Measurements from ENCODE around the gene ESYT2.

The ESYT2 gene

GRCh38 chr7:158867214-158867984, 38.1 kb upstream of the ESYT2 start:
- Histone ChIP-seq H3K36me3 (ENCODE audit: low read depth) (peaks cover 19% of the 10 kb centered on the region), H3K27ac (ENCODE audit: poor library complexity, severe bottlenecking) (no peak overlapping the region), H3K4me3 (ENCODE audit: severe bottlenecking) (no peak overlapping the region), H3K27me3 (ENCODE audit: insufficient read depth, poor library complexity, severe bottlenecking) (no peaks in the 10 kb centered on the region), H3K4me1 (ENCODE audit: insufficient read depth, poor library complexity, severe bottlenecking) (peaks cover 12% of the 10 kb centered on the region), H3K9me3 (ENCODE audit: severe bottlenecking) (no peaks in the 10 kb centered on the region)
- ATAC-seq (ENCODE audit: low read depth) (no peak), DNase-seq (ENCODE audit: low spot score) (no peak)
- TF ChIP-seq CTCF (IDR thresholded peaks at IDR 0.05; ENCODE audit: poor library complexity, severe bottlenecking) = no peak

GRCh38 chr7:158865977-158866376, 36.7 kb upstream of the ESYT2 start:
- DNase-seq (ENCODE audit: low spot score) (no peak), ATAC-seq (ENCODE audit: low read depth) (no peak)
- Histone ChIP-seq H3K27me3 (ENCODE audit: insufficient read depth, poor library complexity, severe bottlenecking) (no peaks in the 10 kb centered on the region), H3K27ac (ENCODE audit: poor library complexity, severe bottlenecking) (peak overlapping the region; percentile 74), H3K4me1 (ENCODE audit: insufficient read depth, poor library complexity, severe bottlenecking) (peaks cover 12% of the 10 kb centered on the region), H3K4me3 (ENCODE audit: severe bottlenecking) (no peak overlapping the region), H3K36me3 (ENCODE audit: low read depth) (peaks cover 11% of the 10 kb centered on the region), H3K9me3 (ENCODE audit: severe bottlenecking) (no peaks in the 10 kb centered on the region)
- TF ChIP-seq CTCF (IDR thresholded peaks at IDR 0.05; ENCODE audit: poor library complexity, severe bottlenecking) = no peak

- H3K36me3 ChIP-seq (ENCODE audit: low read depth) = peaks cover 7% of the 10 kb centered on the region
- H3K4me3 ChIP-seq (ENCODE audit: severe bottlenecking) = no peak overlapping the region
- no peak for DNase-seq (ENCODE audit: low spot score)
- no peaks in the 10 kb centered on the region for H3K27me3 ChIP-seq (ENCODE audit: insufficient read depth, poor library complexity, severe bottlenecking)
- H3K27ac ChIP-seq (ENCODE audit: poor library complexity, severe bottlenecking) = peak overlapping the region; percentile 74
- ATAC-seq (ENCODE audit: low read depth) = no peak
- TF ChIP-seq CTCF (IDR thresholded peaks at IDR 0.05; ENCODE audit: poor library complexity, severe bottlenecking) = no peak
- H3K4me1 ChIP-seq (ENCODE audit: insufficient read depth, poor library complexity, severe bottlenecking) = peaks cover 12% of the 10 kb centered on the region
- H3K9me3 ChIP-seq (ENCODE audit: severe bottlenecking) = no peaks in the 10 kb centered on the region
Measured at GRCh38 chr7:158865462-158865922, 36.2 kb upstream of the ESYT2 start.

GRCh38 chr7:158864833-158865232, 35.5 kb upstream of the ESYT2 start:
- no peaks in the 10 kb centered on the region for H3K27me3 ChIP-seq (ENCODE audit: insufficient read depth, poor library complexity, severe bottlenecking)
- no peak for TF ChIP-seq CTCF (IDR thresholded peaks at IDR 0.05; ENCODE audit: poor library complexity, severe bottlenecking)
- H3K36me3 ChIP-seq (ENCODE audit: low read depth) = peaks cover 4% of the 10 kb centered on the region; the same call in 1 of the 2 replicates
- H3K27ac ChIP-seq (ENCODE audit: poor library complexity, severe bottlenecking) = peak overlapping the region; percentile 74
- no peaks in the 10 kb centered on the region for H3K9me3 ChIP-seq (ENCODE audit: severe bottlenecking)
- ATAC-seq (ENCODE audit: low read depth) (no peak), DNase-seq (ENCODE audit: low spot score) (no peak)
- H3K4me3 ChIP-seq (ENCODE audit: severe bottlenecking) = no peak overlapping the region
- peaks cover 12% of the 10 kb centered on the region for H3K4me1 ChIP-seq (ENCODE audit: insufficient read depth, poor library complexity, severe bottlenecking)

- Histone ChIP-seq H3K36me3 (ENCODE audit: low read depth) (0 out of 2 replicates have a peak, but pooled peaks cover under 1% of the 10 kb centered on the region), H3K9me3 (ENCODE audit: severe bottlenecking) (no peaks in the 10 kb centered on the region), H3K4me1 (ENCODE audit: insufficient read depth, poor library complexity, severe bottlenecking) (peaks cover 12% of the 10 kb centered on the region), H3K4me3 (ENCODE audit: severe bottlenecking) (no peak overlapping the region), H3K27me3 (ENCODE audit: insufficient read depth, poor library complexity, severe bottlenecking) (no peaks in the 10 kb centered on the region), H3K27ac (ENCODE audit: poor library complexity, severe bottlenecking) (peak overlapping the region; percentile 74)
- ATAC-seq (ENCODE audit: low read depth) (no peak), DNase-seq (ENCODE audit: low spot score) (no peak)
- TF ChIP-seq CTCF (IDR thresholded peaks at IDR 0.05; ENCODE audit: poor library complexity, severe bottlenecking) = no peak
Measured at GRCh38 chr7:158864507-158864820, 35.2 kb upstream of the ESYT2 start.

Data from RWPE2 (cell line).